Pancreas (tissue), 10 donors: ENCODE data around the gene EID3. TPM values are rescaled to one million over a fixed set of nuclear protein-coding genes. Genes with fewer than 3 reads are reported as not detected.

ENCODE experiments used
- ATAC-seq, 4 donors: fragments of 200-7000 bp; cut with Tn5 transposase; one replicate each; pipeline versions ENCODE4 v1.8.0 to v1.9.1; 2020; ENCODE audit warnings: mild to moderate bottlenecking in 4 of 4, moderate library complexity in 4 of 4
- DNase-seq, 6 donors: peaks; one replicate each; pipeline ENCODE4 v3.0.0-alpha.2; 2020
- FAIRE-seq: peaks from 2 replicates; lab custom pipeline; 2012; peaks lifted over from hg19 to GRCh38; lab: Jason Lieb, UNC
- H3K27ac ChIP-seq, 4 donors: fragments of 200-600 bp; sonication (generic); 1 replicate in 3 of 4; 2 replicates in 1 of 4; pipeline versions ENCODE4 v1.5.0 to v1.8.0; 2020
- H3K27me3 ChIP-seq, 4 donors: fragments of 200-600 bp; one replicate each; pipeline ENCODE4 v1.8.0; 2021
- H3K36me3 ChIP-seq, 3 donors: fragments of 200-600 bp; sonication (generic) in 1 of 3; one replicate each; pipeline versions ENCODE4 v1.5.0 to v1.8.0; 2020 to 2021
- H3K4me1 ChIP-seq, 3 donors: fragments of 200-600 bp; one replicate each; pipeline ENCODE4 v1.8.0; 2021
- H3K4me3 ChIP-seq, 4 donors: fragments of 200-600 bp; sonication (generic) in 2 of 4; one replicate each; pipeline versions ENCODE4 v1.5.0 to v1.8.0; 2020 to 2021
- H3K9me3 ChIP-seq, 4 donors: fragments of 200-600 bp; one replicate each; pipeline ENCODE4 v1.8.0; 2021
- CTCF ChIP-seq, 4 donors: fragments of 200-600 bp; sonication (generic) in 3 of 4; IDR thresholded peaks; one replicate each; pipeline versions ENCODE4 v1.5.0 to v1.8.0; 2021; ENCODE audit warnings: antibody characterized with exemption in 4 of 4
- WGBS, 2 donors: extraction: QIAGEN DNeasy Blood & Tissue Kit; methylation state at CpG; one replicate each; pipeline ENCODE4 v1.1.7; 2013; 5-methylcytosine and 5-hydroxymethylcytosine counted together
- intact Hi-C, 3 donors: fragments of 100-400 bp; cut with DNase I; formaldehyde crosslinking; loops; one replicate each; pipeline versions ENCODE4 v1.11.1 to v1.14.2; 2022
- polyA plus RNA-seq, 2 donors: library from polyadenylated mRNA; stranded (reverse); fragments of 200-250 nt; gene quantifications; one replicate each; pipeline ENCODE4 v1.2.3, GENCODE V29; 2013
- total RNA-seq, 6 donors: library from RNA; stranded (reverse); fragmentation: NEBNext Ultra II Directional in 4 of 6; extraction: Animal tissue kit (Norgen Biotek cat#: 25700) in 4 of 6; gene quantifications; one replicate each; pipeline versions ENCODE4 v1.2.1 to v1.2.4, GENCODE V29; 2021 to 2023
- donor health status: healthy with polysubstance abuse.
- donor health status: DM: no; HTN: no; CAD: no; lungs with moderate emphysema.
- donor health status: DM: no; HTN: no; CAD: no.
- donor health status: control.
- donor health status: control.
- donor health status: Bipolar disorder and iron deficiency.
- donor health status: DM: yes; HTN: yes; CAD: no.
- donor health status: DM: no; HTN: no; CAD: no.
- donor health status: DM: no; HTN: no; CAD: no.
- donor health status: DM: yes; HTN: yes; CAD: no.

The EID3 gene
- total and polyA plus RNA-seq, 8 donors = 0.98 to 2.4 (median 1.2) TPM

DNA sequence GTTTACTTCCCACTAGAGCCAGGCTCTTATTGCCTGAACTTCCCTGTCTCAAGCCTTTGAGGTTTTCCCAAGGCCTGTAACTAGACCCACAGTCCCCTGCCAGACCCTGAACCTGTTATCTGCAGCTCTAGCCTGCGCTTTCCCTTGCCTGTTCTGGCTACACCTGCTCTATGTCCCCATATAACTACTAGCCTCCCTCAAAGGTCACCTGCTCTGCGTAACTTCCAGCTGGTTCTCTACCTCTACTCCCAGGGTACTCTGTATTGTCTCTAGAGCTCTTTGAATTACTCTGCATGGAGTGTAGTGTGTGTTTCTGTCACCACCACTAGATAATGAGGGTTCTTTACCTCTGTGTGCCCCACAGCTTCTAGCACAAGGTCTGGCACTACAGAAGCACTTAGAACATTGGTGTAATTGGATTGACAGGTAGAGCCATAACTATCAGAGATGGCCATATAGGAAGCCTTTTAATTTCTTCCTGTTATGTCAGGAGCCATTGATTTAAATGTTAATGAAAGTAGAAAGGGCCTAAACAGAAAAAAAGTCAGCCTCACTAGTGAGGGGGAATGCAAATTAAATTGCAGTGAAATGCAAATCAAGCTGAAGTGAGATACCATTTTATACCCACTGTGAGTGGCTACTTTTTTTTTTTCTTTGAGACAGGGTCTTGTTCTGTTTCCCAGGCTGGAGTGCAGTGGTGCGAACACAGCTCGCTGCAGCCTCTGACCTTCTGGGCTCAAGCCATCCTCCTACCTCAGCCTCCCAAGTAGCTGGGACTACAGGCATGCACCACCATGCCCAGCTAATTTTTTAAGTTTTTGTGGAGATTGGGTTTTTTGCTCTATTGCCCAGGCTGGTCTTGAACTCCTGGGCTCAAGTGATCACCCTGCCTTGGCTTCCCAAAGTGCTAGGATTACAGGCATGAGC, 47.8 kb downstream of the EID3 start:
- H3K9me3 ChIP-seq = no peaks in the 10 kb centered on the region
- 94 to 96% methylated on average over 4 of the region's 4 CpGs for WGBS, 2 donors
- DNase-seq = no peak
- no peak overlapping the region for H3K27ac ChIP-seq
- ATAC-seq = no peak
- H3K4me3 ChIP-seq = no peak overlapping the region
- intact Hi-C loops = no loop called here
- H3K27me3 ChIP-seq = no peaks in the 10 kb centered on the region
- no peak for TF ChIP-seq CTCF (IDR thresholded peaks at IDR 0.05)
- FAIRE-seq = no peak
- peaks cover 0 to 15% (median 10%) of the 10 kb centered on the region in 3 donors for H3K36me3 ChIP-seq
- H3K4me1 ChIP-seq = no peaks in the 10 kb centered on the region

- Histone ChIP-seq H3K36me3 (peaks cover 0 to 15% (median 10%) of the 10 kb centered on the region in 3 donors), H3K9me3 (no peaks in the 10 kb centered on the region), H3K4me1 (no peaks in the 10 kb centered on the region), H3K4me3 (no peak overlapping the region), H3K27ac (no peak overlapping the region), H3K27me3 (no peaks in the 10 kb centered on the region)
- no peak for TF ChIP-seq CTCF (IDR thresholded peaks at IDR 0.05)
- 88 to 90% methylated on average over 3 of the region's 3 CpGs for WGBS, 2 donors
- intact Hi-C loops = no loop called here
- FAIRE-seq (no peak), ATAC-seq (peak in 1 of 4 donors; percentile 36), DNase-seq (no peak)
These were observed 48.7 kb downstream of the EID3 start for GRCh38 chr12:104352106-104352713.

DNA sequence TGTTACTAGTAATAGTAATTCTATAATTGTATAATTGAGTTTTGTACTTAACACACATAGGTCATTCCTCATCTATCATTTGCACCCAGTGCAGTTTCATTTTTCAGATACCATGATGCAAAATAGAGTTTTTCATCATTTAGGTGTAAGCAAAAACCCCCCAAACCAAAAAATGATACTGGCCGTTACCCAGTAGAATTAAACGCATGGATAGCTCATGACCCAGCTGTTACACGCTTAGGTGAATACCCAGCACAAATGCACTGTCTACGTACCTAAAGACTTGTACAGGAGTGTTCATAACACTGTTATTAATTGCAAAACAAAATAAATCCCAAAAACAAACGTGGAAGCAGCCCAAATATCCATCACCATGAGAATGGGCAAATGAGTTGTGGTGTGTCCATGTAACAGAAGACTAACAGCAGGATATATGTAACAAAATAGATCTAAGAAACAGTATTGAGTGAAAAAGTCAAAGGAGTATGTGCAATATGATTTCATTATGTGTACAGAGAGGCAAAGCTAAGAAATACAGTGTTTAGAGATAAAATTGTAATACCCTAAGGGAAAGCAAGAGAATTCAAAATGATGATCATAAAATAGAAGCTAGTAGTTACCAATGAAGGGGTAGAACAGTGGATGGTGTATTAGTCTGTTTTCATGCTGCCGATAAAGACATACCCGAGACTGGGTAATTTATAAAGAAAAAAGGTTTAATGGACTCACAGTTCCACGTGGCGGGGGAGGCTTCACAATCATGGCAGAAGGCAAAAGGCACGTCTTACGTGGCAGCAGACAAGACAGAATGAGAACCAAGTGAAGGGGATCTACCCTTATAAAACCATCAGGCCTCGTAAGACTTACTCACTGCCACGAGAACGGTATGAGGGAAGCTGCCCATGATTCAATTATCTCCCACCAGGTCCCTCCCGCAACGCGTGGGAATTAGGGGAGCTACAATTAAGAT, 49.8 kb downstream of the EID3 start:
- Histone ChIP-seq H3K36me3 (peaks cover 0 to 12% (median 9%) of the 10 kb centered on the region in 3 donors), H3K4me1 (no peaks in the 10 kb centered on the region), H3K9me3 (no peaks in the 10 kb centered on the region), H3K4me3 (no peak overlapping the region), H3K27me3 (no peaks in the 10 kb centered on the region), H3K27ac (no peak overlapping the region)
- no peak for TF ChIP-seq CTCF (IDR thresholded peaks at IDR 0.05)
- FAIRE-seq (no peak), DNase-seq (no peak), ATAC-seq (no peak)
- intact Hi-C loops = no loop called here
- WGBS, 2 donors = 92 to 93% methylated on average over 17 of the region's 17 CpGs

- DNase-seq (no peak), ATAC-seq (no peak), FAIRE-seq (no peak)
- Histone ChIP-seq H3K36me3 (peaks cover 0 to 2% (median 0%) of the 10 kb centered on the region in 3 donors), H3K9me3 (no peaks in the 10 kb centered on the region), H3K4me1 (no peaks in the 10 kb centered on the region), H3K27me3 (no peaks in the 10 kb centered on the region), H3K27ac (no peak overlapping the region), H3K4me3 (no peak overlapping the region)
- intact Hi-C loops = no loop called here
- TF ChIP-seq CTCF (IDR thresholded peaks at IDR 0.05) = no peak
- 67 to 69% methylated on average over 6 of the region's 6 CpGs for WGBS, 2 donors
These were observed 50.8 kb downstream of the EID3 start for GRCh38 chr12:104354167-104354867.

Other genes with a start within 250 kb of the EID3 start
- 10 to 100 TPM in 1 of 6 donors, 1 to 10 TPM in 5; 6.8 to 10.7 (median 8.7) TPM for gene HCFC2, start 239.2 kb upstream of the EID3 start, total RNA-seq
- 1 to 10 TPM; 4.2 to 9.0 TPM for gene HCFC2, start 239.2 kb upstream of the EID3 start, polyA plus RNA-seq
- 10 to 100 TPM in 3 of 6 donors, 1 to 10 TPM in 3; 7.8 to 14.3 (median 9.4) TPM for gene NFYB, start 165.5 kb upstream of the EID3 start, total RNA-seq
- 10 to 100 TPM; 10.8 to 15.8 TPM for gene NFYB, start 165.5 kb upstream of the EID3 start, polyA plus RNA-seq
- gene TXNRD1, start 88.0 kb upstream of the EID3 start, total RNA-seq = 10 to 100 TPM; 10.3 to 29.1 (median 17.2) TPM
- 10 to 100 TPM in 1 of 2 donors, 1 to 10 TPM in 1; 8.1 to 14.8 TPM for gene TXNRD1, start 88.0 kb upstream of the EID3 start, polyA plus RNA-seq
- gene CHST11, start 153.2 kb downstream of the EID3 start, total RNA-seq = 10 to 100 TPM in 3 of 6 donors, 1 to 10 TPM in 3; 3.8 to 14.8 (median 9.8) TPM
- gene CHST11, start 153.2 kb downstream of the EID3 start, polyA plus RNA-seq = 1 to 10 TPM; 1.1 to 2.9 TPM